Measurements from ENCODE around the gene COL23A1. TPM values are rescaled to one million over a fixed set of nuclear protein-coding genes. Genes with fewer than 3 reads are reported as not detected.

COL23A1 gene
- total and polyA plus RNA-seq, 2 donors (not counting 1 experiment from before 2014, with no cell fraction given) = 0.20 TPM; not detected in 1

DNA sequence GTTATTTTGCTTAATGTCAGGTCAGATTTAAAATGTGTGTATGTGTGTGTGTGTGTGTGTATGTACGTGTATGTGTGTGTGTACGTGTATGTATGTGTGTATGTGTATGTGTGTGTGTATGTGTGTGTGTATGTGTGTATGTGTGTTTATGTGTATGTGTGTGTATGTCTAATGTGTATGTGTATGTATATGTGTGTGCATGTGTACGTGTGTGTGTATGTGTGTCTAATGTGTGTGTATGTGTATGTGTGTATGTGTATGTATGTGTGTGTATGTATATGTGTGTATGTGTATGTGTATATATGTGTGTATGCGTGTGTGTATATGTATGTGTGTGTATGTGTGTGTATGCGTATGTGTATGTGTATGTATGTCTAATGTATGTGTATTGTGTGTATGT lies 232.5 kb downstream of the COL23A1 start:
- WGBS (ENCODE audit: insufficient coverage) = 88% methylated on average over 5 of the region's 5 CpGs
- no peak for ATAC-seq (ENCODE audit: low read depth)

DNA sequence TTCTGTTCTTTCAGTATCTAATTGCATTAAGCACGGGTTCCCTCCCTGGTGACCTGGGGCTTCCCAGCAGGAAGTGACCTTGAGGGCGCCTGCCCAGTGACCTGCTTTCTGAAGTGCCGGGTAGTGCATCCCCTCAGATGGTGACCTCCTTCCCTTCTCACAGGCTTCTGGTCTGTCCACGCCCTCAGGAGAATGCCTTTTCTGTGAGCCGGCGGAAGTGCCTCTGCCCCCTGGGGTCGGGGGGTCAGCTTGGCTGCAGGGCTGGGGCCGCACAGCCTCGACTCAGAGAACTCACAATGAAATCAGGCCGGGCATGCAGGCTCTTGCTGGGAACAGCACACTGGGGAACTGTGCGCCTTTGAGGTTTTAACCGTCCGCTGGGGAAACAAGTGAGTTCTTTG lies 233.1 kb downstream of the COL23A1 start:
- CTCF ChIA-PET = no interaction called here

More for the DNA sequence above, 232.5 kb downstream of the COL23A1 start:
- Mint-ChIP-seq H3K4me3 (no peak overlapping the region), H3K9me3 (ENCODE audit: insufficient read depth) (no peaks in the 10 kb centered on the region), H3K27me3 (peaks cover 21% of the 10 kb centered on the region), H3K4me1 (peaks cover 3% of the 10 kb centered on the region), H3K27ac (no peak overlapping the region)
- H3K4me3 ChIP-seq (ENCODE audit: control extremely low read depth in 1 of 5, extremely low read depth in 1 of 5, insufficient read depth in 1 of 5, low read depth in 2 of 5, low read length in 4 of 5) = no peak overlapping the region
- no peak overlapping the region for H3K27ac ChIP-seq (ENCODE audit: low read length in 2 of 2)
- H3K36me3 ChIP-seq (replicated peaks in 1 of 2; ENCODE audit: control extremely low read depth in 1 of 2, control insufficient read depth in 1 of 2, extremely low read depth in 1 of 2, insufficient read depth in 2 of 2, low read length in 1 of 2) = no peaks in the 10 kb centered on the region
- TF ChIP-seq, protein P1, sequence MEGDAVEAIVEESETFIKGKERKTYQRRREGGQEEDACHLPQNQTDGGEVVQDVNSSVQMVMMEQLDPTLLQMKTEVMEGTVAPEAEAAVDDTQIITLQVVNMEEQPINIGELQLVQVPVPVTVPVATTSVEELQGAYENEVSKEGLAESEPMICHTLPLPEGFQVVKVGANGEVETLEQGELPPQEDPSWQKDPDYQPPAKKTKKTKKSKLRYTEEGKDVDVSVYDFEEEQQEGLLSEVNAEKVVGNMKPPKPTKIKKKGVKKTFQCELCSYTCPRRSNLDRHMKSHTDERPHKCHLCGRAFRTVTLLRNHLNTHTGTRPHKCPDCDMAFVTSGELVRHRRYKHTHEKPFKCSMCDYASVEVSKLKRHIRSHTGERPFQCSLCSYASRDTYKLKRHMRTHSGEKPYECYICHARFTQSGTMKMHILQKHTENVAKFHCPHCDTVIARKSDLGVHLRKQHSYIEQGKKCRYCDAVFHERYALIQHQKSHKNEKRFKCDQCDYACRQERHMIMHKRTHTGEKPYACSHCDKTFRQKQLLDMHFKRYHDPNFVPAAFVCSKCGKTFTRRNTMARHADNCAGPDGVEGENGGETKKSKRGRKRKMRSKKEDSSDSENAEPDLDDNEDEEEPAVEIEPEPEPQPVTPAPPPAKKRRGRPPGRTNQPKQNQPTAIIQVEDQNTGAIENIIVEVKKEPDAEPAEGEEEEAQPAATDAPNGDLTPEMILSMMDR (IDR thresholded peaks at IDR 0.05) = no peak
- TF ChIP-seq EZH2 (IDR thresholded peaks at IDR 0.05; ENCODE audit: borderline replicate concordance, insufficient read depth, low read depth, low read length, poor library complexity, severe bottlenecking) = no peak
- H2AFZ ChIP-seq (ENCODE audit: insufficient read depth, low read depth, low read length, poor library complexity, severe bottlenecking) = no peak overlapping the region
- H3K4me1 ChIP-seq (ENCODE audit: control insufficient read depth in 2 of 2, insufficient read depth in 2 of 2, low read length in 2 of 2) = no peaks in the 10 kb centered on the region
- no peak for DNase-seq
- intact Hi-C loops (cut with micrococcal nuclease) = no loop called here
- H3K9ac ChIP-seq (ENCODE audit: low read length) = no peak overlapping the region
- H3K79me2 ChIP-seq (ENCODE audit: control insufficient read depth, insufficient read depth, low read length) = no peaks in the 10 kb centered on the region
- CTCF ChIA-PET = no interaction called here
- H3K9me3 ChIP-seq (ENCODE audit: control extremely low read depth in 1 of 3, control insufficient read depth in 2 of 3, insufficient read depth in 1 of 3, low read length in 2 of 3) = peaks cover 0 to 3% (median 0%) of the 10 kb centered on the region in 3 donors
- no peaks in the 10 kb centered on the region for H4K20me1 ChIP-seq (ENCODE audit: control insufficient read depth, insufficient read depth, low read length, poor library complexity, severe bottlenecking)
- peaks cover 0 to 15% (median 0%) of the 10 kb centered on the region in 4 experiments for H3K27me3 ChIP-seq (replicated peaks in 1 of 4; ENCODE audit: control extremely low read depth in 1 of 4, control insufficient read depth in 3 of 4, insufficient read depth in 4 of 4, low read length in 3 of 4)
- POLR2A ChIA-PET = no interaction called here
- no peak overlapping the region for H3K4me2 ChIP-seq (replicated peaks; ENCODE audit: low read depth, low read length, poor library complexity, severe bottlenecking)

More for the DNA sequence above, 233.1 kb downstream of the COL23A1 start:
- H3K36me3 ChIP-seq (replicated peaks in 1 of 2; ENCODE audit: control extremely low read depth in 1 of 2, control insufficient read depth in 1 of 2, extremely low read depth in 1 of 2, insufficient read depth in 2 of 2, low read length in 1 of 2) = no peaks in the 10 kb centered on the region
- DNase-seq = no peak
- no peak overlapping the region for H3K27ac Mint-ChIP-seq
- no peak overlapping the region for H3K4me3 ChIP-seq (ENCODE audit: control extremely low read depth in 1 of 5, extremely low read depth in 1 of 5, insufficient read depth in 1 of 5, low read depth in 2 of 5, low read length in 4 of 5)
- H3K4me3 Mint-ChIP-seq = no peak overlapping the region
- intact Hi-C loops (cut with micrococcal nuclease) = no loop called here
- 28% methylated on average over 13 of the region's 13 CpGs for WGBS (ENCODE audit: insufficient coverage)
- H3K27me3 Mint-ChIP-seq = peaks cover 21% of the 10 kb centered on the region
- TF ChIP-seq, protein P1 (IDR thresholded peaks at IDR 0.05) = no peak
- no peak for TF ChIP-seq EZH2 (IDR thresholded peaks at IDR 0.05; ENCODE audit: borderline replicate concordance, insufficient read depth, low read depth, low read length, poor library complexity, severe bottlenecking)
- peaks cover 0 to 3% (median 0%) of the 10 kb centered on the region in 3 donors for H3K9me3 ChIP-seq (ENCODE audit: control extremely low read depth in 1 of 3, control insufficient read depth in 2 of 3, insufficient read depth in 1 of 3, low read length in 2 of 3)
- no peaks in the 10 kb centered on the region for H3K79me2 ChIP-seq (ENCODE audit: control insufficient read depth, insufficient read depth, low read length)
- H3K27ac ChIP-seq (ENCODE audit: low read length in 2 of 2) = no peak overlapping the region
- peaks cover 0 to 15% (median 0%) of the 10 kb centered on the region in 4 experiments for H3K27me3 ChIP-seq (replicated peaks in 1 of 4; ENCODE audit: control extremely low read depth in 1 of 4, control insufficient read depth in 3 of 4, insufficient read depth in 4 of 4, low read length in 3 of 4)
- H3K4me1 ChIP-seq (ENCODE audit: control insufficient read depth in 2 of 2, insufficient read depth in 2 of 2, low read length in 2 of 2) = no peaks in the 10 kb centered on the region
- H3K9me3 Mint-ChIP-seq (ENCODE audit: insufficient read depth) = no peaks in the 10 kb centered on the region
- POLR2A ChIA-PET = no interaction called here
- ATAC-seq (ENCODE audit: low read depth) = no peak
- no peak overlapping the region for H3K9ac ChIP-seq (ENCODE audit: low read length)
- H3K4me1 Mint-ChIP-seq = peaks cover 3% of the 10 kb centered on the region
- H3K4me2 ChIP-seq (replicated peaks; ENCODE audit: low read depth, low read length, poor library complexity, severe bottlenecking) = no peak overlapping the region
- no peaks in the 10 kb centered on the region for H4K20me1 ChIP-seq (ENCODE audit: control insufficient read depth, insufficient read depth, low read length, poor library complexity, severe bottlenecking)
- H2AFZ ChIP-seq (ENCODE audit: insufficient read depth, low read depth, low read length, poor library complexity, severe bottlenecking) = no peak overlapping the region

All from B cell (primary cell).